Gastrocnemius medialis (tissue), 4 donors: ENCODE results near the gene SCTR. TPM values are rescaled to one million over a fixed set of nuclear protein-coding genes. Genes with fewer than 3 reads are reported as not detected.

Source experiments
- ATAC-seq, 2 donors: fragments of 150-250 bp; one replicate each; pipeline ENCODE4 v1.9.1; 2016
- DNase-seq, 2 donors: peaks; one replicate each; pipeline ENCODE4 v3.0.0-alpha.2; 2019
- H3K27ac ChIP-seq, 4 donors: fragments of 200-600 bp; sonication (generic); 1 replicate in 1 of 4; 2 replicates in 3 of 4; pipeline ENCODE4 v1.5.1; 2016 to 2018; ENCODE audit warnings: mild to moderate bottlenecking in 2 of 4, moderate library complexity in 1 of 4
- H3K27me3 ChIP-seq, 3 donors: fragments of 200-600 bp; sonication (generic) in 2 of 3; 1 replicate in 1 of 3; 2 replicates in 2 of 3; pipeline versions ENCODE4 v1.5.1 to v1.6.0; 2016 to 2019; ENCODE audit warnings: mild to moderate bottlenecking in 1 of 3, moderate library complexity in 1 of 3
- H3K36me3 ChIP-seq, 2 donors: fragments of 200-600 bp; sonication (generic) in 1 of 2; one replicate each; pipeline ENCODE4 v1.5.1; 2017 to 2018
- H3K4me1 ChIP-seq, 2 donors: fragments of 200-600 bp; sonication (generic) in 1 of 2; one replicate each; pipeline ENCODE4 v1.5.1; 2016 to 2017; ENCODE audit warnings: mild to moderate bottlenecking in 2 of 2
- H3K4me3 ChIP-seq, 4 donors: fragments of 200-600 bp; sonication (generic) in 3 of 4; 1 replicate in 1 of 4; 2 replicates in 3 of 4; pipeline ENCODE4 v1.5.1; 2016 to 2019; ENCODE audit warnings: mild to moderate bottlenecking in 2 of 4
- H3K9me3 ChIP-seq, 3 donors: fragments of 200-600 bp; sonication (generic) in 2 of 3; 1 replicate in 1 of 3; 2 replicates in 2 of 3; pipeline ENCODE4 v1.5.1; 2016 to 2019
- CTCF ChIP-seq, 5 experiments: fragments of 450-650 bp in 3 of 5; fragments of 200-600 bp in 2 of 5; sonication (generic) in 2 of 5; IDR thresholded peaks in 4 of 5; conservative IDR thresholded peaks in 1 of 5; 1 replicate in 4 of 5; 2 replicates in 1 of 5; pipeline ENCODE4 v1.5.1; 2016 to 2019; ENCODE audit warnings: antibody characterized with exemption in 5 of 5, mild to moderate bottlenecking in 3 of 5, moderate library complexity in 3 of 5
- POLR2A ChIP-seq, 2 donors: fragments of 450-650 bp; IDR thresholded peaks; one replicate each; pipeline ENCODE4 v1.6.1; 2017; ENCODE audit warnings: antibody characterized with exemption in 2 of 2, mild to moderate bottlenecking in 2 of 2, moderate library complexity in 2 of 2
- in situ Hi-C, 4 donors: fragments of 200-750 bp; cut with MboI; loops; one replicate each; pipeline versions ENCODE4 v1.15.0 to v1.8.0; 2017; ENCODE audit warnings: low sequenced_read_pairs in 4 of 4
- intact Hi-C: fragments of 100-400 bp; cut with DNase I; formaldehyde crosslinking; loops from one replicate; pipeline ENCODE4 v1.15.1; 2023; ENCODE audit warnings: low total_unique reads
- total RNA-seq, 4 donors: library from RNA; depleted of rRNA; stranded (reverse); fragments of >200 nt; gene quantifications; one replicate each; pipeline versions ENCODE4 v1.1.0 to v1.2.3, GENCODE V29; 2016

SCTR gene
- total RNA-seq, 4 donors from 2014 or later, result not detected

GRCh38 chr2:119491776-119492525, 32.3 kb downstream of the SCTR start:
- DNase-seq, result no peak
- in situ Hi-C loops (no loop called here), intact Hi-C loops (no loop called here)
- Histone ChIP-seq H3K27me3 (no peaks in the 10 kb centered on the region), H3K27ac (peak overlapping the region in 2 of 4 donors; percentile 30 to 70), H3K4me1 (peaks cover 10 to 37% of the 10 kb centered on the region in 2 donors), H3K4me3 (no peak overlapping the region), H3K9me3 (no peaks in the 10 kb centered on the region), H3K36me3 (no peaks in the 10 kb centered on the region)
- peak; percentile 59 to 80 for ATAC-seq
- no peak for TF ChIP-seq CTCF (IDR thresholded peaks at IDR 0.05 in 4 of 5, conservative IDR thresholded peaks at IDR 0.05 in 1 of 5)
- no peak for TF ChIP-seq POLR2A (IDR thresholded peaks at IDR 0.05)

- intact Hi-C loops (no loop called here), in situ Hi-C loops (no loop called here)
- Histone ChIP-seq H3K4me3 (no peak overlapping the region), H3K36me3 (no peaks in the 10 kb centered on the region), H3K27me3 (no peaks in the 10 kb centered on the region), H3K4me1 (peaks cover 18 to 49% of the 10 kb centered on the region in 2 donors), H3K27ac (no peak overlapping the region), H3K9me3 (no peaks in the 10 kb centered on the region)
- TF ChIP-seq CTCF (IDR thresholded peaks at IDR 0.05 in 4 of 5, conservative IDR thresholded peaks at IDR 0.05 in 1 of 5), result no peak
- TF ChIP-seq POLR2A (IDR thresholded peaks at IDR 0.05), result no peak
- no peak for ATAC-seq
- no peak for DNase-seq
Measured at GRCh38 chr2:119490653-119491195, 33.6 kb downstream of the SCTR start.

- in situ Hi-C loops, result no loop called here
Measured at GRCh38 chr2:119490106-119490505, 34.2 kb downstream of the SCTR start.

GRCh38 chr2:119489232-119489952, 34.9 kb downstream of the SCTR start:
- ATAC-seq, result no peak
- H3K27ac ChIP-seq, result no peak overlapping the region

More at GRCh38 chr2:119490106-119490505, 34.2 kb downstream of the SCTR start:
- H3K9me3 ChIP-seq, result no peaks in the 10 kb centered on the region
- H3K27ac ChIP-seq, result no peak overlapping the region
- peaks cover 22 to 54% of the 10 kb centered on the region in 2 donors for H3K4me1 ChIP-seq
- no peak overlapping the region for H3K4me3 ChIP-seq
- no peaks in the 10 kb centered on the region for H3K36me3 ChIP-seq
- TF ChIP-seq CTCF (IDR thresholded peaks at IDR 0.05 in 4 of 5, conservative IDR thresholded peaks at IDR 0.05 in 1 of 5) (no peak), POLR2A (IDR thresholded peaks at IDR 0.05) (no peak)
- DNase-seq (no peak), ATAC-seq (no peak)
- H3K27me3 ChIP-seq, result no peaks in the 10 kb centered on the region
- intact Hi-C loops, result no loop called here

More at GRCh38 chr2:119489232-119489952, 34.9 kb downstream of the SCTR start:
- no peaks in the 10 kb centered on the region for H3K27me3 ChIP-seq
- no peak for DNase-seq
- TF ChIP-seq CTCF (IDR thresholded peaks at IDR 0.05 in 4 of 5, conservative IDR thresholded peaks at IDR 0.05 in 1 of 5), result no peak
- no peak for TF ChIP-seq POLR2A (IDR thresholded peaks at IDR 0.05)
- peaks cover 28 to 60% of the 10 kb centered on the region in 2 donors for H3K4me1 ChIP-seq
- intact Hi-C loops (loop anchor here (5.0 to 10.0 kb wide), 3 partner anchors 122 to 255 kb away; partner anchors contain the start of genes C2orf76 and DBI), in situ Hi-C loops (no loop called here)
- H3K9me3 ChIP-seq, result no peaks in the 10 kb centered on the region
- H3K36me3 ChIP-seq, result no peaks in the 10 kb centered on the region
- no peak overlapping the region for H3K4me3 ChIP-seq
